ENCODE data around the gene TMEM259. TPM values are rescaled to one million over a fixed set of nuclear protein-coding genes. Genes with fewer than 3 reads are reported as not detected.

The TMEM259 gene
- total and polyA plus RNA-seq, 9 of the 15 experiments (the other 6 are each of a cell fraction or from before 2014, with no cell fraction given) = 0.52 to 231 (median 63.6) TPM

DNA sequence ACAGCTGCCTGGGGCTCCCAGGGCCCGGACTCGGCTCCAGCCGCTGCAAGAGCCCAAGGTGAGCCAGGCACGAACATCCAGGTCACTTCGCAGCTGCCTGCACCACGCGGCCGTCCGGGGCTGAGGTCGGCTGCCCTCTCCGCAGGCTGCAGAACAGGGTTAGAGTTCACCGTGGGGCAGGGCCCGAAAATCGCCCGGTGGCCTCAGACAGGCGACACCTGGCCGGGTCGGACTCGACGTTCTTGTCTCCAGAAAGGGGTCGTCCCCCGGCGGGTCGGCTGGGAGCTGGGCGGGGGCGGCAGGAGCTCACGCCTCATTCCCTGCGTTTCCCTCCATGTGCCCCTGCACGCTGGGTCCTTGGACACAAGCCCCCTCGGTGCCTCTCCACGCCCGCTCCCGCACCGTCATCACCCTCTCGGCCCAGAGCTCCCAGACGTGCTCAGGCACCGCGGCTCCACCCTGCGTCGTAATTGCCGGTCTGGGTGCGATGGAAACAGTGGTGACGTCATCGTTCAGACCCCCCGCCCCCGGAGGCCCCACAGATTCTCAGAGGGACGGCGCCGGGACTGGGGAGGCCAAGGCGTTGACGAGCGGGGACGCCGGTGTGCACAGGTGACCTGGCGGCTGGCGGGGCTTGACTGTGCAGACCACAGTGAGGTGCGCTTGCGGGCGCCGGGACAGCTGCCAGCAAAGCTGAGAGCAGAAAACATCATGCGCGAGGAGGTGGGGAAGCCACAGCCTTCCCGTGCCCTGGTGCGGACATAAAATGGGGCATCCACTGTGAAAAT, 24.7 kb downstream of the TMEM259 start (continued):
- TF ChIP-seq, protein P1, sequence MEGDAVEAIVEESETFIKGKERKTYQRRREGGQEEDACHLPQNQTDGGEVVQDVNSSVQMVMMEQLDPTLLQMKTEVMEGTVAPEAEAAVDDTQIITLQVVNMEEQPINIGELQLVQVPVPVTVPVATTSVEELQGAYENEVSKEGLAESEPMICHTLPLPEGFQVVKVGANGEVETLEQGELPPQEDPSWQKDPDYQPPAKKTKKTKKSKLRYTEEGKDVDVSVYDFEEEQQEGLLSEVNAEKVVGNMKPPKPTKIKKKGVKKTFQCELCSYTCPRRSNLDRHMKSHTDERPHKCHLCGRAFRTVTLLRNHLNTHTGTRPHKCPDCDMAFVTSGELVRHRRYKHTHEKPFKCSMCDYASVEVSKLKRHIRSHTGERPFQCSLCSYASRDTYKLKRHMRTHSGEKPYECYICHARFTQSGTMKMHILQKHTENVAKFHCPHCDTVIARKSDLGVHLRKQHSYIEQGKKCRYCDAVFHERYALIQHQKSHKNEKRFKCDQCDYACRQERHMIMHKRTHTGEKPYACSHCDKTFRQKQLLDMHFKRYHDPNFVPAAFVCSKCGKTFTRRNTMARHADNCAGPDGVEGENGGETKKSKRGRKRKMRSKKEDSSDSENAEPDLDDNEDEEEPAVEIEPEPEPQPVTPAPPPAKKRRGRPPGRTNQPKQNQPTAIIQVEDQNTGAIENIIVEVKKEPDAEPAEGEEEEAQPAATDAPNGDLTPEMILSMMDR (IDR thresholded peaks at IDR 0.05 in 2 of 3, conservative IDR thresholded peaks at IDR 0.05 in 1 of 3; ENCODE audit: insufficient read depth in 2 of 3, low read depth in 1 of 3, low read length in 3 of 3) = 0 out of 6 replicates have a peak, but pooled peaks of 1 of the 3 experiments have one; percentile 1
- peak; percentile 52 for TF ChIP-seq RBFOX2 (IDR thresholded peaks at IDR 0.05; ENCODE audit: low read depth, low read length)
- TF ChIP-seq LCOR (CRISPR knock-in tag; IDR thresholded peaks at IDR 0.05) = no peak
- TF ChIP-seq, protein P2, sequence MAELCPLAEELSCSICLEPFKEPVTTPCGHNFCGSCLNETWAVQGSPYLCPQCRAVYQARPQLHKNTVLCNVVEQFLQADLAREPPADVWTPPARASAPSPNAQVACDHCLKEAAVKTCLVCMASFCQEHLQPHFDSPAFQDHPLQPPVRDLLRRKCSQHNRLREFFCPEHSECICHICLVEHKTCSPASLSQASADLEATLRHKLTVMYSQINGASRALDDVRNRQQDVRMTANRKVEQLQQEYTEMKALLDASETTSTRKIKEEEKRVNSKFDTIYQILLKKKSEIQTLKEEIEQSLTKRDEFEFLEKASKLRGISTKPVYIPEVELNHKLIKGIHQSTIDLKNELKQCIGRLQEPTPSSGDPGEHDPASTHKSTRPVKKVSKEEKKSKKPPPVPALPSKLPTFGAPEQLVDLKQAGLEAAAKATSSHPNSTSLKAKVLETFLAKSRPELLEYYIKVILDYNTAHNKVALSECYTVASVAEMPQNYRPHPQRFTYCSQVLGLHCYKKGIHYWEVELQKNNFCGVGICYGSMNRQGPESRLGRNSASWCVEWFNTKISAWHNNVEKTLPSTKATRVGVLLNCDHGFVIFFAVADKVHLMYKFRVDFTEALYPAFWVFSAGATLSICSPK (IDR thresholded peaks at IDR 0.05; ENCODE audit: borderline replicate concordance) = no peak
- TF ChIP-seq KDM5B (IDR thresholded peaks at IDR 0.05; ENCODE audit: insufficient replicate concordance, low read depth, low read length) = no peak
- TF ChIP-seq RREB1 (CRISPR knock-in tag; IDR thresholded peaks at IDR 0.05) = 0 out of 2 replicates have a peak, but pooled peaks have one; percentile 55
- peak; percentile 60; the same call in 1 of the 2 replicates for TF ChIP-seq NR2F6 (CRISPR knock-in tag; IDR thresholded peaks at IDR 0.05)
- TF ChIP-seq HDAC1 (IDR thresholded peaks at IDR 0.05) = 0 out of 4 replicates have a peak, but pooled peaks of 1 of the 2 experiments have one; percentile 25
- peak; percentile 60; the same call in 1 of the 2 replicates for TF ChIP-seq ZBTB12 (CRISPR knock-in tag; IDR thresholded peaks at IDR 0.05)
- no peak for TF ChIP-seq HEY1 (CRISPR knock-in tag; IDR thresholded peaks at IDR 0.05; ENCODE audit: borderline replicate concordance)
- no peak for TF ChIP-seq ARHGAP35 (IDR thresholded peaks at IDR 0.05; ENCODE audit: partially characterized antibody)
- TF ChIP-seq GABPB1 (CRISPR knock-in tag; IDR thresholded peaks at IDR 0.05) = 0 out of 2 replicates have a peak, but pooled peaks have one; percentile 41
- TF ChIP-seq ZNF436 (CRISPR knock-in tag; IDR thresholded peaks at IDR 0.05) = no peak
- no peak for TF ChIP-seq FOXJ2 (tag; IDR thresholded peaks at IDR 0.05)
